Astrocyte of the spinal cord (primary cell): ENCODE measurements around the gene PPP1R15A.
"Not testable (repeated sequence)": the region's sequence is repeated elsewhere in the genome, so short reads cannot be mapped to it uniquely, and the experiment has no call there.

Experiments
- DNase-seq: peaks from one replicate; pipeline ENCODE4 v3.0.0; 2011; ENCODE audit warnings: low read depth, low spot score
- H3K4me3 ChIP-seq: 2 replicates; pipeline ENCODE4 v1.5.1; 2011; ENCODE audit warnings: low read depth, mild to moderate bottlenecking, low read length, moderate library complexity
- CTCF ChIP-seq: IDR thresholded peaks from 2 replicates; pipeline ENCODE4 v1.5.1; 2012; ENCODE audit warnings: low read depth, mild to moderate bottlenecking, low read length, inconsistent platforms
- in situ Hi-C: cut with HindIII; loops from 2 replicates; pipeline ENCODE4 v1.10.0; 2017; ENCODE audit warnings: low sequenced_read_pairs

The PPP1R15A gene

GRCh38 chr19:48872884-48873475 lies 759 bp downstream of the PPP1R15A start:
- no peak for TF ChIP-seq CTCF
- DNase-seq, result peak; percentile 95
- peak overlapping the region; percentile 100 for H3K4me3 ChIP-seq
- in situ Hi-C loops, result no loop called here

DNA sequence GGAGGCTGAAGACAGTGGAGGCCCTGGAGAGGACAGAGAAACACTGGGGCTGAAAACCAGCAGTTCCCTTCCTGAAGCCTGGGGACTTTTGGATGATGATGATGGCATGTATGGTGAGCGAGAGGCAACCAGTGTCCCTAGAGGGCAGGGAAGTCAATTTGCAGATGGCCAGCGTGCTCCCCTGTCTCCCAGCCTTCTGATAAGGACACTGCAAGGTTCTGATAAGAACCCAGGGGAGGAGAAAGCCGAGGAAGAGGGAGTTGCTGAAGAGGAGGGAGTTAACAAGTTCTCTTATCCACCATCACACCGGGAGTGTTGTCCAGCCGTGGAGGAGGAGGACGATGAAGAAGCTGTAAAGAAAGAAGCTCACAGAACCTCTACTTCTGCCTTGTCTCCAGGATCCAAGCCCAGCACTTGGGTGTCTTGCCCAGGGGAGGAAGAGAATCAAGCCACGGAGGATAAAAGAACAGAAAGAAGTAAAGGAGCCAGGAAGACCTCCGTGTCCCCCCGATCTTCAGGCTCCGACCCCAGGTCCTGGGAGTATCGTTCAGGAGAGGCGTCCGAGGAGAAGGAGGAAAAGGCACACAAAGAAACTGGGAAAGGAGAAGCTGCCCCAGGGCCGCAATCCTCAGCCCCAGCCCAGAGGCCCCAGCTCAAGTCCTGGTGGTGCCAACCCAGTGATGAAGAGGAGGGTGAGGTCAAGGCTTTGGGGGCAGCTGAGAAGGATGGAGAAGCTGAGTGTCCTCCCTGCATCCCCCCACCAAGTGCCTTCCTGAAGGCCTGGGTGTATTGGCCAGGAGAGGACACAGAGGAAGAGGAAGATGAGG lies 1.5 kb downstream of the PPP1R15A start:
- DNase-seq, result no peak
- peak overlapping the region; percentile 100 for H3K4me3 ChIP-seq
- no peak for TF ChIP-seq CTCF
- in situ Hi-C loops, result no loop called here

GRCh38 chr19:48874303-48875135 lies 2.3 kb downstream of the PPP1R15A start:
- in situ Hi-C loops, result no loop called here
- peak; percentile 47 for DNase-seq
- H3K4me3 ChIP-seq, result peak overlapping the region; percentile 100
- no peak for TF ChIP-seq CTCF

DNA sequence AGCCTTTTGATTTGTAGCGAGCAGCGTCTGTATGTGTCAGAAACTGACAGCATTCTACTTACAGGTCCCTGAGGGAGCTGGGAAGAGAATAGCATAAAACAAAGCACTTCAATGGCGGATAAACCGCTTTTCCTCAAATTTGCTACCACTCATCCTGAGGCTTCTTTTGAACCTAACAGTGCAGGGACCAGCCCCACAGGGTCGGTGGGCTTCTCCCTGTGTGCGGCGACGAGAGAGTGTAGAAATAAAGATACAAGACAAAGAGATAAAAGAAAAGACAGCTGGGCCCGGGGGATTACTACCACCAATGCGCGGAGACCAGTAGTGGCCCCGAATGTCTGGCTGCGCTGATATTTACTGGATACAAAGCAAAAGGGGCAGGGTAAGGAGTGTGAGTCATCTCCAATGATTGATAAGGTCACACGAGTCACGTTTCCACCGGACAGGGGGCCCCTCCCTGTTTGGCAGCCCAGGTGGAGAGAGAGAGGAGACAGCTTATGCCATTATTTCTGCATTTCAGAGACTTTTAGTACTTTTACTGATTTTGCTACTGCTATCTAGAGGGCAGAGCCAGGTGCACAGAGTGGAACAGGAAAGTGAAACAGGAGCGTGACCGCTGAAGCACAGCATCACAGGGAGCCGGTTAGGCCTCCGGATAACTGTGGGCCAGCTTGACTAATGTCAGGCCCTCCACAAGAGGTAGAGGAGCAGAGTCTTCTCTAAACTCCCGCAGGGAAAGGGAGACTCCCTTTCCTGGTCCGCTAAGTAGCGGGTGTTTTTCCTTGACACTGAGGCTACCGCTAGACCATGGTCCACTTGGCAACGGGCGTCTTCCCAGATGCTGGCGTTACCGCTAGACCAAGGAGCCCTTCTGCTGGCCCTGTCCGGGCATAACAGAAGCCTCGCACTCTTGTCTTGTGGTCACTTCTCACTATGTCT lies 4.1 kb downstream of the PPP1R15A start:
- in situ Hi-C loops, DNase-seq: not testable (repeated sequence)
- peak overlapping the region; percentile 100 for H3K4me3 ChIP-seq

DNA sequence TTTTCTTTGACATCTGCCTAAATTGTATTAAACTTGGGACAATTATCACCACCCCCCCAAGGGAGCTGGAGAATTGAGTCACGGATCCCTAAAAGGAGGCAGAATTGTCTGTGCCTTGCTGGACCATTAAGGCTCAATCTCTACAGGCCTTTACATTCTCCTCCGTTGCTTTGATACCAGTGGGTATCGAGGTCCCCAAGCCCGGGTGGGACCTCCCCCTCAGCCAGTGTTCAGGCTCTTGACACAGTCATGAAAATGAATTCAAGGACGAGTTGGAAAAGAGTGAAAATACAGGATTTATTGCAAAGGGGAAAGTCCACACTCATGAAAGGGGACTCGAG lies 5.6 kb downstream of the PPP1R15A start:
- DNase-seq, result no peak
- in situ Hi-C loops, result no loop called here
- H3K4me3 ChIP-seq, result no peak overlapping the region
- no peak for TF ChIP-seq CTCF

DNA sequence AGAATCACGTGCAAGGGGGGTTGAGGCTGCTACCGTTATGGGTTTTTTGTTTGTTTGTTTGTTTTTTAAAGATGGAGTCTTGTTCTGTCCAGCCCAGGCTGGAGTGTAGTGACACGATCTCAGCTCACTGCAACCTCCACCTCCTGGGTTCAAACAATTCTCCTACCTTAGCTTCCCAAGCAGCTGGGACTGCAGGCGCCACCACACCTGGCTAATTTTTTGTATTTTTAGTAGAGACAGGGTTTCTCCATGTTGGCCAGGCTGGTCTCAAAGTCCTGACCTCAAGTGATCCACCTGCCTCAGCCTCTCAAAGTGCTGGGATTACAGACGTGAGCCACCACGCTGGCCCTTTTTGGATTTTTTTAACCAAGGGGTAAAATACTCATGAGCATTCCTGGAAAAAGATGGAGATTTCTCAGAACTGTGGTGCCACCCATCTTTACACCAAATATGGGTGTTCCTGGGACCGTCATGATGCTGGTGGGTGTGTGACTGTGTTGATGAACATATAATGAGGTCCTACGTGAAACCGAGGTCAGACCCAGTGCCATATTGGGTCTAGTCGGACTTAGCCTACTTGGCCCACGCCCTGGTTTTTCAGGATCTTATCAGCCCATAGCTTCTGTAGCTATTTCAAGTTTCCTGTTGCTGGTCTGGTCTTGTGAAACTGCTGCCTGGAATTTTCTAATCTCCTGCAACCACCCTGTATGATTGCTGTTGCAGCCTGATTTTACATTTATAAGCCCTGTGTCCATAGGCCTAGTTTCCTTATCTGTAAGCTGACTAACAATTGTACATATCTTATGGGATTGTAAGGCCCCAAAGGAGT lies 6.2 kb downstream of the PPP1R15A start:
- no peak for TF ChIP-seq CTCF
- no peak for DNase-seq
- in situ Hi-C loops, result no loop called here
- no peak overlapping the region for H3K4me3 ChIP-seq
